ENCODE results near the gene TWSG1. TPM values are rescaled to one million over a fixed set of nuclear protein-coding genes. Genes with fewer than 3 reads are reported as not detected.

TWSG1 gene
- total and polyA plus RNA-seq, 2 donors (not counting 3 experiments of a cell fraction or from before 2014, with no cell fraction given), result 52.4 to 57.4 TPM

- peak overlapping the region; percentile 21 for H3K27ac ChIP-seq (ENCODE audit: insufficient read depth, low read depth, low read length)
- no peaks in the 10 kb centered on the region for H3K9me3 ChIP-seq (replicated peaks; ENCODE audit: control insufficient read depth, insufficient read depth, low read length)
- ChIA-PET CTCF (interaction anchor here (1.0 to 1.5 kb wide), 5 partner anchors 43 to 100 kb away, joined by 3 to 7 read pairs (median 4); partner anchors contain the start of gene TWSG1), POLR2A (no interaction called here)
- BruUV-seq (replicated peaks), result no TSS peak
- H3K4me1 ChIP-seq (ENCODE audit: control insufficient read depth, extremely low read depth, insufficient read depth, low read length), result peaks cover 22% of the 10 kb centered on the region
- H3K79me2 ChIP-seq (ENCODE audit: control insufficient read depth, insufficient read depth, low read length), result no peaks in the 10 kb centered on the region
- H3K4me2 ChIP-seq (ENCODE audit: insufficient read depth, low read length), result peak overlapping the region; percentile 12
- H3K27me3 ChIP-seq (ENCODE audit: control insufficient read depth in 2 of 2, insufficient read depth in 2 of 2, low read length in 2 of 2), result no peaks in the 10 kb centered on the region
- H4K20me1 ChIP-seq (replicated peaks; ENCODE audit: control insufficient read depth, extremely low read depth, insufficient read depth, low read length), result no peaks in the 10 kb centered on the region
- no peak for DNase-seq (ENCODE audit: low read depth, low spot score)
- TF ChIP-seq JUN (IDR thresholded peaks at IDR 0.05; ENCODE audit: borderline replicate concordance, insufficient read depth, insufficient read length, low read depth) (no peak), MAX (IDR thresholded peaks at IDR 0.05; ENCODE audit: insufficient read depth, insufficient read length) (no peak), MYC (IDR thresholded peaks at IDR 0.05; ENCODE audit: low read depth, low read length) (no peak), CTCF (IDR thresholded peaks at IDR 0.05; ENCODE audit: extremely low read depth in 1 of 2, insufficient read depth in 1 of 2, low read depth in 1 of 2, low read length in 2 of 2) (no peak), EZH2 (IDR thresholded peaks at IDR 0.05; ENCODE audit: borderline replicate concordance, low read depth, low read length, severe bottlenecking) (no peak), POLR2AphosphoS5 (IDR thresholded peaks at IDR 0.05; ENCODE audit: insufficient read depth, low read depth, low read length) (no peak), POLR2A (IDR thresholded peaks at IDR 0.05; ENCODE audit: low read depth, low read length) (no peak), GATA2 (IDR thresholded peaks at IDR 0.05; ENCODE audit: insufficient read depth, insufficient read length, low read depth, low read length) (no peak), FOS (IDR thresholded peaks at IDR 0.05; ENCODE audit: borderline replicate concordance, insufficient read depth, low read length) (no peak)
- H3K9me1 ChIP-seq (replicated peaks; ENCODE audit: control insufficient read depth, extremely low read depth, insufficient read depth, low read length), result no peaks in the 10 kb centered on the region
- H3K9ac ChIP-seq (replicated peaks; ENCODE audit: extremely low read depth, insufficient read depth, low read length), result no peak overlapping the region
- dilution Hi-C loops (cut with MboI; ENCODE audit: extremely low pct_ligation_motif_present, low sequenced_read_pairs) (no loop called here), intact Hi-C loops (cut with micrococcal nuclease) (loop anchor here (1.0 to 5.0 kb wide), 3 partner anchors 12 to 61 kb away; partner anchors contain the start of gene RALBP1)
- peak overlapping the region; percentile 79 for H2AFZ ChIP-seq (ENCODE audit: low read depth, low read length)
- no peak for FAIRE-seq
- no peak overlapping the region for H3K4me3 ChIP-seq (replicated peaks in 1 of 3; ENCODE audit: insufficient read depth in 1 of 3, low read depth in 1 of 3, low read length in 3 of 3)
- no peaks in the 10 kb centered on the region for H3K36me3 ChIP-seq (ENCODE audit: control insufficient read depth in 2 of 2, extremely low read depth in 1 of 2, insufficient read depth in 2 of 2, low read length in 2 of 2)
Observed at GRCh38 chr18:9416563-9417072, 82.0 kb downstream of the TWSG1 start.
